SKM-1 treated with dmso at 0.1 percent for 144 hours (cell line): Measurements from ENCODE around the gene SLC35E1.
"Not testable (repeated sequence)": the region's sequence is repeated elsewhere in the genome, so short reads cannot be mapped to it uniquely, and the experiment has no call there.

Source experiments
- DNase-seq: peaks from one replicate; lab custom pipeline; 2025; ENCODE audit not compliant: unreplicated experiment; lab: John Stamatoyannopoulos, UW

SLC35E1 gene

DNA sequence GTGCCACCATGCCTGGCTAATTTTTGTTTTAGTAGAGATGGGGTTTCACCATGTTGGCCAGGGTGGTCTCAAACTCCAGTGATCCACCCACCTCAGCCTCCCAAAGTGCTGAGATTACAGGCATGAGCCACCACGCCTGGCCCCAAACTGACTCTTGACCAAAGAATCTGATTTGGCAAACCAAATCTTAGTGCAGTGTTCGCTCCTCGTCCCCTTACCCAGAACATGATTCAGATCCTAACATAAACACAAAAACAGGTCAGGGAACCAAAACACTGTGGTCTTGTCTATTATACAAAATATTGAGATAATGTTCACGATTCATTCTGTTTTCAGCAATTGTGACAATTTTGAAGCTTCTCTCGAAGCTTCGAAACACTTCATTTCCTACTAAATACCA is 20.3 kb downstream of the SLC35E1 start:
- DNase-seq, result not testable (repeated sequence)

DNA sequence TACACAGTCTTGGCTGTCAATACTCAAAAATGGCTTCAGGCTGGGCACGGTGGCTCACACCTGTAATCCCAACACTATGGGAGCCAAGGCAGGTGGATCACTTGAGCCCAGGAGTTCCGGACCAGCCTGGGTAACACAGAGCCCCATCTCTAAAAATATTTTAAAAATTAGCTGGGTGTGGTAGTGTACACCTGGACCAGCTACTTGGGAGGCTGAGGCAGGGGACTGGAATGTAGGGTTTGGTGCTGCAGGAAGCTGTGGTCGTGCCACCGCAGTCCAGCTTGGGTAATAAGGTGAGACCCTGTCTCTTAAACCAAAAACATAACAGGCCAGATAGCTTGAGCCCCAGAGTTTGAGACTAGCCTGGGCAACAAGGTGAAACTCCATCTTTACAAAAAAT is 23.3 kb downstream of the SLC35E1 start:
- DNase-seq, result no peak

DNA sequence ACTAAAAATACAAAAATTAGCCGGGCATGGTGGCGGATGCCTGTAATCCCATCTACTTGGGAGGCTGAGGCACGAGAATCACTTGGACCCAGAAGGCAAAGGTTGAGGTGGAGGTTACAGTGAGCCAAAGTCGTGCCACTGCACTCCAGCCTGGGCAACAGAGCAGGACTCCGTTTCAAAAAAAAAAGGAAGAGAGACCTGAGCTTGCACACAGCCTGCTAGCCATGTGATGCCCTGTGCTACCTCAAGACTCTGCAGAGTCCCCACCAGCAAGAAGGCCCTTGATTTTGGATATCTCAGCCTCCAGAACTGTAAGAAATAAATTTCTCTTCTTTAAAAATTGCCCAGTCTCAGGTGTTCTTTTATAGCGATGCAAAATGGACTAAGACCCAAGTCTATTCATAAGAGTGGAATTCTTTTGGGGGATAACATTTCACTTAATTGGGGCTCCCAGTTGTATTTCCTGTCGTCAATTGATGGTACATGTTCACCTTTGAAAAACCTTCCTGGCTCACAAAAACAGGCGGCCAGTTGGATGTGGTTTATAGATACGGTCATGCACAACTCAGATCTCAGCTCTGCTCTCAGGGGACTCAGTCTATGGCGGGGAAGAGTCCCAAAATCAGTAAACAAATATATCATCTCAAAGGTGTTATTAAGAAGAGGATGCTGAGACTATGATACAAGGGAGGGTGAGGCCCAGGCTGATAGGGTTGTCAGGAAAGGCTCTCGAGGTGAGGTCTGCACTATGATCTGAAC is 27.6 kb downstream of the SLC35E1 start:
- DNase-seq, result no peak

DNA sequence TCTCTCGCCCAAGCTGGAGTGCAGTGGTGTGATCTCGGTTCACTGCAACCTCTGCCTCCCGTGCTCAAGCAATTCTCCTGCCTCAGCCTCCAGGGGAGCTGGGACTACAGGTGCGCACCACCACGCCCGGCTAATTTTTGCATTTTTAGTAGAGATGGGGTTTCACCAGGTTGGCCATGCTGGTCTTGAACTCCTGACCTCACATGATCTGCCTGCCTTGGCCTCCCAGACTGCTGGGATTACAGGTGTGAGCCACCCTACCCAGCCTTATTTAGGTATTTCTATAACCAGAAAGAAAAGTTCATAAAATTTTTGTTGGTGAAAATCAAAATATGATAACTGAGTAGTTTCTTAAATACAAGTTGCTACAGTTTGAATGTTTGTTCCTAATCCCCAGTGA is 28.5 kb downstream of the SLC35E1 start:
- DNase-seq, result not testable (repeated sequence)

DNA sequence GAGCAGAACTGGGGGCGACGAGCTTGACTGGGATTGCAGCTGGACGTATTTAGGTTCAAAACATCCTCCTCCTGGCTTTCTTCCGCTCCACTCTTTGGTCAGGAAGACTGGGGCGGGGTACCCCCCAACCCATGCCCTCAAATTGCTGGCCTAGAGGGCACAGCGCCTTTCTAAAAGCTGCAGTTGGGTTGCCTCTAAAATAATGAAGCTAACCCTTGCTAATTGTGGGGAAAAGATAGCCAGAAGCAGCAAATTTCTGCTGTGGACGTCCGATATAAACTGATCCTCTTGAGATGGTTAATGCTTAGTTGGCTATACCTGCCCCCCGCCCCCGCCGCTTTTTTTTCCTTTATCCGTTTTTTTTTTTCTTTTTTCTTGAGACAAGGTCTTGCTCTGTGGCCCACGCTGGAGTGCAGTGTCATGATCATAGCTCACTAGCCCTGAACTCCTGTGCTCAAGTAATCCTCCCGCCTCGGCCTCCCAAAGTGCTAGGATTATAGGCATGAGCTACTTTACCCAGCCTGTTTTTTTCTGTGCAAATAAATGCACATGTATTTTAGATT is 29.2 kb downstream of the SLC35E1 start:
- DNase-seq, result no peak

DNA sequence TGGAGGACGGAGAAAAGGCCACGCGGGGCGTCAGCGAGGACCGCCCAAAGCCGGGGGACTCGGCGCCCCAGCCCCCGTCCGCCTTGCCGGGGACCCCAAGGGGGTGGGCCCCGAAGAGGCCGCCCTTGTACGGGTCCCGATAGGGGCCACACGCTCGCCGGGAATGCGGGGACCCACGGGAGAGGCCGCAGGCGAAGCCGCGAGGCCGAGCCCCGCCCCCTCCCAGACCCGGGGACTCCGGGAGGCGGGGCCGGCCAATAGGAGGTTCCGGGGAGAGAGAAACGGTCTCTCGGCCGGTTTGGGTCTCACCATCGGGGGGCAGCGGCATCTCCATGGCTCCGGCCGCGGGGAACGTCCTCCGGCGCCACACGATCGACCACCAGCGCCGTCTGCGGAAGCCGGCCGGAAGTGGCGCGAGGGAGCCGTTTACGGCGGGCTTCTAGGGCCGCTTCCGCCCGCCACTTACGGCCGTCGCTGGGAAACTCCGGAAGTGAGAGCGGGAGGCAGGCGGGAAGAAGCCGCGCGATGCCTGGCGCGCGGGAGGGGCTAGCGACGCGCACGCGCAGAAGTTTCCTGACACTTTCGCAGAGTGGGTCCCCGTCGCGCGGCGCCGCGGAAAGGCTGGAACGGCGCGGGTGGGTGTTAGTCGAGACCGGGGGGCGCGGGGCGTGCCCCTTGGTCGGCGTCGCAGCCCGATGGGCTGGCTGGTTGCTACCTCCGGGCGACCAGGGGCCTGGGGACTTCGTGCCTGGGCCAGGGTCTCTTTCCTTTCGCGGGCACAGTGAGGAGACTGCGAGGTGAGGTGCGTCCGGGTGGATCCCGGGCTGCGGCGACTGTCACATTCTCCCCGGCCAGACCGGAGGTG is 29.9 kb downstream of the SLC35E1 start, which contains the start of gene CHERP:
Gene CHERP (minus strand): TSS at position 393 of the 865 bp plus-strand sequence. CDS start 59 bp downstream, at position 334.
- DNase-seq, result peak; percentile 91

DNA sequence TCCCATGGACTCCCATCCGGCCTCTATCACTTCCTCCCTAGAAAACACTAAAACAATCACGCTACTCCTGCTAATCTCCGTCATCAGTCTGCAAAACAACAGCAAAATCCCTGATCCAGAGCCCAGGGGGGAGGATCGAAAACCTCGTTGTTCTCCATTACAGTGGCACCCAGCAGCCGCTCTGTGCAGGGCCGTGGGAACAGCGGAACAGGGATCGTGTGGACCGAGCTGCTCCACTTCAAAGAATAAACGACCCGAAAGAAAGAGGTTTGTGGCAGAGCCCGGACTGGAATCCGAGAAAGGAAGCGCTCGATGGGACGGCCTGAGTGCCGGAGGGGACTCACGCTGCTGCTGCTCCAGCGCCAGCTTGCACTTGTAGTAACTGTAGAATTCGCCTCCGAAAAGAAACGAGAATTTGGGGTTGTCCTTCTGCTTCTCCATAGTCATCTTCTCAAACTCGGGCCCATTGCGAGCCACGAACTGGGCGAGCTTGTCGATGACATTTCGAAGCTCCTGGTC is 30.6 kb downstream of the SLC35E1 start:
- no peak for DNase-seq

DNA sequence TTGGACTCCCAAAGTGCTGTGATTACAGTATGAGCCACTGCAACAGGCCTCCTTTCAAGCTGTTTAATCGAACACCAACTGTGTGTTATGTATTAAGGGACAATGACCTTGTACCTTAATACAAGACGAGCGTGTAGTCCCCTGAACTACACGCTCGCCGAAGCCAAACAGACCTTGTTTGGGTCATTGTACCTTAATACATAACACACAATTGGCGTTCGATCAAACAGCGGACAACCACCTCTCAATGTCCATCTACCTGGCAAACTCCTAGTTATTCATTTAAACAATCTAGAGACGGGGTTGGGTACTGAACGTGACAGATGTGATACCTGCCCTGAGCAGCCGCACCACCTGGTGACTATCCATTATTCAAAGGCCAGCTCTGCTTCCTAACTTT is 31.3 kb downstream of the SLC35E1 start:
- DNase-seq, result no peak

DNA sequence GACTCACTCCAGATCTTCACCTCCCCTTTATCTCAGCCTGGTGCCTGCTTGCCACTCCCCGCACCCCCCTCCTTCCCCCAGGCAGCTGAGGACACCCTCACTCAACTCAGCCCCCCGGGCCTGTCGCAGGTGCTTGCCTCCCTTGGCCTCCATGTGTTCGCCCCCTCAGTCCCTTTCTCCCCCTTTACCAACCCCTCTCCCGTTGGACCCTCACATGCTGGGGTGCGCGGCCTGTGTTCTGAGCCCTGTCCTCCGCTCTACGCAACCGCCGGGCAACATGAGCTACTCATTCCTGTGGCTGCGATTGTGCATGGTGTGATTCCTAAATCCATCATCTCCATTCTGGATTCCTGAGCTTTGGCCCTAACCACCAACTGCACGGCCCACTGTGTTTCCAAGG is 35.1 kb downstream of the SLC35E1 start:
- no peak for DNase-seq

DNA sequence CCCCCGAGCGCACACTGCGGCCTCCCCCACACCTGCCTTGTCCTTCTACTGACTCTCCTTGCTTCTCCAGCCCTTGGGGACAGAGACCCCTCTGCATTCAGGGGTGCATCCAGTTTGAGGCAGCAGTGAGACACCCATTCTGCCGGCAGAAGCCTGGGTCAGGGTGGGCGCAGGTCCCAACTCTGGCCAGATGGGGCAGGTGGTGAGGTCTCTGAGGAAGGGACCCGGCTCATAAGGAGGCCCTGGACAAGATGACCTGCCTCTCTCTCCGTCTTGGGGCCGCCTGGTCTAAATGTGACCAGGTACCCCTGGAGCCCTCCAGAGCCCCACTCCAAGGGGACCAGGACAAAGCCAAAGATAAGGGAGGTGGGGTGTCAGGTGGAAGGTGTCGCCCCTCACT is 36.1 kb downstream of the SLC35E1 start:
- no peak for DNase-seq

DNA sequence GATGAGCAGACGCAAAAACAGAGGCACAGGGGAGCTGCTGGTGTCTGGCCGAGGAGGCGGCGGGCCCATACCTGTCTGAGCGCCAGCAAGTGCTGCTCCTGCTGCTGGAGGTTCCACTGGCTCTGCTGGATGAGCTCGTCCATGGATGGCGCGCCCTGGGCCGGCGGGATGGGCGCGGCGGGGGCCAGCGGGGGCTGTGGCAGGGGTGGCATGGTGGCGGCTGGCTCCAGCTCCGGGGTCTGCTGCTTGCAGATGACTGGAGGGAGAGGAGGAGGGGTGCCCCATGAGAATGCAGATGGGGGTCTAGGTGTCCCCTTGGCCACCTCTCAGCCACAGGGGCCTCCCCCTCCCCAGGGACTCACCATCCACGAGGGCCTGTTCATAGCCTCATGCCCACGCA is 36.8 kb downstream of the SLC35E1 start:
- DNase-seq, result no peak

DNA sequence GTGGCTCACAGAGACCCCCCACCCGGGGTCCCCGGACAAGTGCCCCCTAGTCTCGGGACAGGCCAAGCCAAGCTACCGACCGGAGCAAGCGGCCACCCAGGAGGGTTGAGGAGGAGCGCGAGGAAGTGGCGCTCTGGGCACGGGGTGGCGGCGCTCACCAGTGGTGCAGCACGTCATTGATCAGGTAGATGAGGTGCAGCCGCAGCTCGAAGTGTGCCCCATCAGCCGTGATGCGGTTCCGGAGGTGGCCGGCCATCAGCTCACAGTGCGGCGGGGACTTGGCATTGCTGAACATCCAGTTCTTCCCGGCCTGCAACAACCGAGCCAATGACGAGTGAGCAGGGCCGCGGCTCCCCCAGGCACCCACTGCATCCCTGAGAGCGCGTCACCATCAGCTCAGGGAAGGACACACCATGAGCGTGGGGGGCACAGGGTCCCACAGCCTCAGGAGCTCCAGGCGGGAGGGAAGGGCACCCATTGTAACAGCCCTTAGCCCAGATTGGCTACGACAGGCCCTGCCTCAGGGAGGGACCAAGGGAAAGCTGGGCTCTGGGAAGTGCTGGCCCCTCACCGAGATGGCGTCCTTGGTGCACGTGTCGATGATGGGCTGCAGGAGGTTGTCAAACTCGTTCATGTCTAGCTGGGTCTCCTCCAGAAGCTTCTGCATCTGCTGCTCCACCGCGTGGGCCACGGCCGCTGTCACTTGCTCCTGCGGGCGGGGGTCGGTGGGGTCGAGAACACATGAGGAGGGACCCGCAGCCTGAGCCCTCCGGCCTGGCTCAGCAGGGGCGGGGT is 39.6 kb downstream of the SLC35E1 start:
- DNase-seq, result no peak

DNA sequence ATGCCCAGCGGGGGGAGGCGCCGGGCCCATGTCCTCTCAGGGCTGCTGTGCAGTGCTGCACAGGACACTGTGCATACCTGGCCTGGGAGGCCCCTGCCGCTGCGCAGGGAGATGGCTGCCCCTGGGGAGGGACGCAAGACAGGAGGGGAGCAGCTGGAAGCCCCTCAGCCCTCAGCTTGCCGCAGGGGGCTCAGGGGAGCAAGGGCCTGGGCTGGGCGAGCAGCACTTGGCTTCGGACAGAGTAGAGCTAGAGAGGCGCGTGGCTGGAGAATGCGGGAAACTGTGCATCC is 40.9 kb downstream of the SLC35E1 start:
- no peak for DNase-seq

DNA sequence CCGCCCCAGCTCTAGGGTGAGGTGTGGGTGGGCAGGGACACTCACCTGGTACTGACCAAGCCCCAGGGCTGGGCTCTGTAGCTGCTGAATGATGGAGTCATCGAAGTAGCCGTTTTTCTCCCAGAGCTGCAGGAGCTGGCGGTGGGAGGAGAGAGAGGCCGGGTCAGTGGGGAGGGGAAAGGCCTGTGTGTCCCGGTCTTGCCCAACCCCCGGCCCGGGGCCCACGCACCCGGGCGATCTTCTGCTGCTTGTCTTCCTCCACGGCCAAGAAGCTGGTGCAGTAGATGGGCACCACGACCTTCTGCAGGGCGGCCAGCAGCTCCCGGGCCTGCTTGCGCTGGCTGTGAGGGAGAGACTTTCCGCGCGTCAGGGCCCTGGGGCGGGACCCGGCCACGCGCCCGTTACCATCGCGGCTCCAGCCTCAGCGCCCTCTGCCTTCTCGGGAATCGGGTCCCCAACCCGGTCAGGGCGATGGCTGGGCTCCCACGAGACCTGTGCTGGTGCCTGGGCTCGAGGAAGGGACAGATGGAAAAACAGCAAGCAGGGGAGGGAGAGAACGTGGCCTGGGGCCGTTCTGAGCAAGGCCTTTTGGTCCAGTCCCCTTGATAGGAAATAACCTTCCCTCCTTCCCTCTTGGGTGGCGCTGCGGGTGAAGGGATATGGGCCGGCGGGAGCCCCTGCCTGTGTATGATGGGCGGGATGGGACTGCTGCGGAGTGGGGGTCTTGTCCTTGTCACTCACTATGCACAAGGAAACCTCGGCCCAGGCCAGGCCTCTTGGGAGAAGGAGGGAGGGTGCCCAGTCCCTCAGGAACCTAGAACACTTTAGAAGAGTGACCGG is 41.5 kb downstream of the SLC35E1 start:
- no peak for DNase-seq

DNA sequence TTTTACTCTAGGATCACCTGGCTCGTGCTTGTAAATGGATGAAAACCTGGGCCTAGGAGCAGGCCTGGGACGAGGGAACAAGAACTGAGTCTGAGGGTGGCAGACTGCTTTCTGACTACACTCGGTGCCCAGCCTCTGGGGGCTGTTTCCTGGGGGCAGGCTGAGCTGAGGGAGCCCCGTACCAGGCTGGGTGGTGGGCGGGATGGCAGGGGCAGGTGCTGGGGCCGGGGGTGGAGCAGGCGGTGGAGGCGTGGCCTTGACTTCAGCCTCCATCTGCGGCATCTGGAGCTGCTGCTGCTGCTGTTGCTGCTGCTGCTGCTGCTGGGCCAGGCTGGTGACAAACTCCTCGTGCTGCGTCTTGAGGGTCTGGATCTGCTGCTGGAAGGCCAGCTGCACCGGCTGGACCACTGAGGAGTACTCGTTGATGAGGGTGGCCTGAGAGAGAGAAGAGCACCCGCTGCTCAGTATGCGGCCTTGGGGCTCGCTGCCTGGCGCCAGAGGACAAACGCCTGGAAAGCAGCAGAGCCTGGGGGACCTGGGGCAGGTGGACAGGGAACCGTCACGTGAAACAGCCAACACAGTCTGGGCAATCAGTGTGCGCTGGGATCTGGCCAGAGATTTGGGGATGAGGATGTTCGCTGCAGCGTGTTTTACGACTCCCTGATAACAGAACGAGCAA is 42.6 kb downstream of the SLC35E1 start:
- DNase-seq, result no peak

DNA sequence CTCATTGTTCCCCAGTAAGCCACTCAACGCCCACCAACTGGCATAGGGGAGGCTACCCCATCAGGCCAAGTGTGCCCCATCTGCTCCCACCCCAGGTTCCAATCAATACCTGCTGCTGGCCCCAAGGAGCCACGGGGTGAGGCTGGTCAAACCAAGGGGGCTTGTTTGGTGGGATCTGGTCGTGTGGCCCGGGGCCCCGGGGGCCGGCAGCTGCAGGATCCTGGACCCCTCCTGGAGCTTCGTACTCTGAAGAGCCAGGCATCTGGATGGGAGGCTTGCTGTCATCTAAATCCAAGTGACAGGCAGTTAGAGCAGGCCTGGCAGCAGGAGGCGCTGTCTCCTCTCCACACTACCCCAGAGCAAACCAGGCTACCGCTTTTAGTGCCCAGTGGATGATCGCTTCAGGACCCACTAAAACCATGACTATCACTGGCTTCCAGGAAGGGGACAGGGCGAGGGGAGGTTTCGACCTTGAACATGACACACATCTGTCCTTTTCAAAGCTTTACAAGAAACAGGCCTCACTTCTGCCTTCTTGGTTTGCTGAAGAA is 44.2 kb downstream of the SLC35E1 start:
- DNase-seq, result no peak

DNA sequence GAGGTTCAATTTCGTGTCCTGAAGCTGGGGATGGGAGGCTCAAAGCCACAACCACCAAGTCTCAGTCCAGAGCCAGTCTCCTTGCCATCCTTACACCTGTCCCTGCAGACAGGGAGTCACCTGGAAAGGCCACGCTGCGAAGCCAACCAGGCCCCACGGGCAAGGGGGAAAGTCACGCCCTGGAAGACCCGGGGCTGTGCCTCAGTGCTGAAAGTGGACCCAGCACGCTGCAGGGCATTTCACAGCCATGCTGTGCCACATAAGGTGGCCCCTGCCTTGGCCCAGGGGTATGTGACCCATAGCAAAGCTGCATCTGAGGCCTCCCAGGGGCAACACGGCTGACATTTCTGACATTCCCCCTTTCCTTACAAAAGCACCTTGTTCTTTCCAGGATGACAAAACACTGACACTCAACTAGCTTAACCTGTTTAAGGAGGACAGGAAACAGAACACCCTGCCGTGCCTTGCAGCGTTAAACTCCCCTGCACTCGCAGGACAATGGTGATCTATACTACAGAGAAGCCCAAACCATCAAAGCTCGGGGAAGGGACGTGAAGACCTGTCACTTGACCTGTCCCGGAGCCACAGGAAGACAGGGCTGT is 44.8 kb downstream of the SLC35E1 start:
- DNase-seq, result no peak

DNA sequence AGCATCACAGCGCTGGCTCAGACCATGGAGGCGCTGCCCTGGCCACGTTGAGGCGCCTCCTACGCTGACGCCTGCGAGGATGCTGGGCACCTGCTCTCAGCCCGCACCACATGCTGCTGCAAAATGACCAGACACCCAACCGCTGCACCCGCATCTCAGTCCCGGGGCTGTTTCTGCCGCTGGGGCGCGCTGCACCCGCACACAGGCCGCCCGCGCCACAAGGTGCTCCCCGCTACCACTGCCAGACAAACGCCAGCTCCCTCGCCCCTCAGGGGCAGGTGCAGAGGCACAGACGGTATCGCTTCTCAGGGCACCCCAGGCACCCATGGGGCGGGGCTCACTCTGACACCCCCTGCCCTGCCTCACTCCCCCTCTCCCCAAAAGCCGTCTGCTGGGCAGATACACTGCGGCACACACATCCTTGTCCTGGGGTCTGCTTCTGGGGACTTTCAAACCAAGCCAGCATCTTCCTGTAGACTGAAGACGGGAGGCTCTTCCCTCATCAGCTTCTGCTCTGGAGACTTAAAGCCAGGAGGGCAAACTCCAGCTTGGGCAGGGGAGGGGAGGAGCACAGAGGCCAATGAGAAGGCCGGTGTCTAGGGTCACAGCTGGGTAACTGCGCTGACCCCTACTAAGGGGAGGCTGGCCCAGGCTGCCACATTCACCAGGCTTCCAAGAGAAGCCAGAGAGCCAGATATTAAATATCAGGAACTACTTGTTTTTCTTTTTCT is 46.3 kb downstream of the SLC35E1 start:
- DNase-seq, result no peak
